ENCODE measurements around the gene HSPB9. TPM values are rescaled to one million over a fixed set of nuclear protein-coding genes. Genes with fewer than 3 reads are reported as not detected.

The HSPB9 gene
- polyA plus RNA-seq, 4 donors: 0.16 to 0.27 (median 0.23) TPM; not detected in 1

- DNase-seq (ENCODE audit: low read depth in 4 of 4, low spot score in 3 of 4): no peak
Measured at GRCh38 chr17:42118126-42118510, 4.5 kb upstream of the HSPB9 start.

GRCh38 chr17:42118545-42118944, 4.1 kb upstream of the HSPB9 start:
- DNase-seq (ENCODE audit: low read depth in 4 of 4, low spot score in 3 of 4): no peak

- no peak for DNase-seq (ENCODE audit: low read depth in 4 of 4, low spot score in 3 of 4)
Measured at GRCh38 chr17:42119301-42119700, 3.3 kb upstream of the HSPB9 start.

- DNase-seq (ENCODE audit: low read depth in 4 of 4, low spot score in 3 of 4): no peak
Measured at GRCh38 chr17:42120161-42120769, 2.3 kb upstream of the HSPB9 start.

- DNase-seq (ENCODE audit: low read depth in 4 of 4, low spot score in 3 of 4): no peak
Measured at GRCh38 chr17:42120770-42121769, 1.5 kb upstream of the HSPB9 start, which contains the start of gene KAT2A. Gene KAT2A (minus strand): TSS chr17:42121367. CDS start chr17:42121304, 63 bp downstream.

GRCh38 chr17:42124256-42124655, 1.7 kb downstream of the HSPB9 start:
- DNase-seq (ENCODE audit: low read depth in 4 of 4, low spot score in 3 of 4): no peak

- DNase-seq (ENCODE audit: low read depth in 4 of 4, low spot score in 3 of 4): no peak
Measured at GRCh38 chr17:42125565-42125964, 3.0 kb downstream of the HSPB9 start.

GRCh38 chr17:42126836-42127235, 4.2 kb downstream of the HSPB9 start:
- DNase-seq (ENCODE audit: low read depth in 4 of 4, low spot score in 3 of 4): no peak

GRCh38 chr17:42127414-42127813, 4.8 kb downstream of the HSPB9 start:
- no peak for DNase-seq (ENCODE audit: low read depth in 4 of 4, low spot score in 3 of 4)

GRCh38 chr17:42129109-42129837, 6.7 kb downstream of the HSPB9 start:
- DNase-seq (ENCODE audit: low read depth in 4 of 4, low spot score in 3 of 4): no peak

- DNase-seq (ENCODE audit: low read depth in 4 of 4, low spot score in 3 of 4): no peak
Measured at GRCh38 chr17:42130310-42130936, 7.8 kb downstream of the HSPB9 start.

GRCh38 chr17:42131232-42131631, 8.6 kb downstream of the HSPB9 start:
- DNase-seq (ENCODE audit: low read depth in 4 of 4, low spot score in 3 of 4): no peak

- DNase-seq (ENCODE audit: low read depth in 4 of 4, low spot score in 3 of 4): no peak
Measured at GRCh38 chr17:42131981-42132432, 9.4 kb downstream of the HSPB9 start.

- DNase-seq (ENCODE audit: low read depth in 4 of 4, low spot score in 3 of 4): no peak
Measured at GRCh38 chr17:42132941-42133340, 10.3 kb downstream of the HSPB9 start.

- no peak for DNase-seq (ENCODE audit: low read depth in 4 of 4, low spot score in 3 of 4)
Measured at GRCh38 chr17:42133461-42134041, 10.9 kb downstream of the HSPB9 start.

GRCh38 chr17:42135151-42135550, 12.5 kb downstream of the HSPB9 start:
- DNase-seq (ENCODE audit: low read depth in 4 of 4, low spot score in 3 of 4): no peak

GRCh38 chr17:42135664-42136653, 13.4 kb downstream of the HSPB9 start:
- DNase-seq (ENCODE audit: low read depth in 4 of 4, low spot score in 3 of 4): no peak

- DNase-seq (ENCODE audit: low read depth in 4 of 4, low spot score in 3 of 4): no peak
Measured at GRCh38 chr17:42136654-42137051, 14.0 kb downstream of the HSPB9 start.
